ENCODE data around the gene LZTR1.

The LZTR1 gene

GRCh38 chr22:20949698-20950183 is 32.4 kb upstream of the LZTR1 start:
- DNase-seq = no peak

- no peak for DNase-seq
These were observed 30.8 kb upstream of the LZTR1 start for GRCh38 chr22:20951151-20951931.

- DNase-seq = no peak
These were observed 30.1 kb upstream of the LZTR1 start for GRCh38 chr22:20951932-20952380.

GRCh38 chr22:20952544-20953341 is 29.4 kb upstream of the LZTR1 start:
- DNase-seq = no peak

- no peak for DNase-seq
These were observed 28.8 kb upstream of the LZTR1 start for GRCh38 chr22:20953342-20953608.

GRCh38 chr22:20953668-20954500 is 28.2 kb upstream of the LZTR1 start:
- no peak for DNase-seq

- no peak for DNase-seq
These were observed 26.5 kb upstream of the LZTR1 start for GRCh38 chr22:20955548-20955947.

GRCh38 chr22:20956258-20957101 is 25.6 kb upstream of the LZTR1 start:
- peak in 1 of 56 donors; percentile 10 for DNase-seq

GRCh38 chr22:20957102-20957682 is 24.9 kb upstream of the LZTR1 start:
- peak in 3 of 56 donors; percentile 24 to 40 (median 31) for DNase-seq

GRCh38 chr22:20957683-20958431 is 24.2 kb upstream of the LZTR1 start:
- DNase-seq = no peak

- DNase-seq = no peak
These were observed 22.3 kb upstream of the LZTR1 start for GRCh38 chr22:20959578-20960461.

- no peak for DNase-seq
These were observed 21.5 kb upstream of the LZTR1 start for GRCh38 chr22:20960609-20961008.

GRCh38 chr22:20962491-20962945 is 19.6 kb upstream of the LZTR1 start:
- DNase-seq = no peak

GRCh38 chr22:20963201-20964052 is 18.7 kb upstream of the LZTR1 start:
- DNase-seq = no peak

GRCh38 chr22:20964090-20964798 is 17.9 kb upstream of the LZTR1 start:
- DNase-seq = no peak

GRCh38 chr22:20964799-20965103 is 17.3 kb upstream of the LZTR1 start:
- no peak for DNase-seq

Measured in amygdala (tissue), 56 donors.